ENCODE data around the gene TESMIN.

The TESMIN gene

GRCh38 chr11:68682531-68682961, 68.8 kb downstream of the TESMIN start:
- no peak for DNase-seq

- DNase-seq = no peak
Measured at GRCh38 chr11:68680541-68681231, 70.6 kb downstream of the TESMIN start.

- DNase-seq = no peak
Measured at GRCh38 chr11:68678031-68678441, 73.3 kb downstream of the TESMIN start.

- no peak for DNase-seq
Measured at GRCh38 chr11:68677432-68677831, 73.9 kb downstream of the TESMIN start.

- no peak for DNase-seq
Measured at GRCh38 chr11:68674461-68674860, 76.9 kb downstream of the TESMIN start.

- DNase-seq = no peak
Measured at GRCh38 chr11:68673991-68674390, 77.3 kb downstream of the TESMIN start.

GRCh38 chr11:68673306-68673945, 77.9 kb downstream of the TESMIN start:
- no peak for DNase-seq

GRCh38 chr11:68670208-68670992, 80.9 kb downstream of the TESMIN start:
- DNase-seq = no peak

- DNase-seq = no peak
Measured at GRCh38 chr11:68669301-68670090, 81.8 kb downstream of the TESMIN start.

GRCh38 chr11:68667511-68668500, 83.5 kb downstream of the TESMIN start:
- no peak for DNase-seq

- no peak for DNase-seq
Measured at GRCh38 chr11:68666849-68667248, 84.5 kb downstream of the TESMIN start.

- no peak for DNase-seq
Measured at GRCh38 chr11:68665436-68665835, 85.9 kb downstream of the TESMIN start.

- no peak for DNase-seq
Measured at GRCh38 chr11:68664906-68665305, 86.4 kb downstream of the TESMIN start.

- no peak for DNase-seq
Measured at GRCh38 chr11:68664141-68664540, 87.2 kb downstream of the TESMIN start.

GRCh38 chr11:68663482-68664010, 87.8 kb downstream of the TESMIN start:
- no peak for DNase-seq

GRCh38 chr11:68661697-68662603, 89.4 kb downstream of the TESMIN start:
- no peak for DNase-seq

- DNase-seq = no peak
Measured at GRCh38 chr11:68661014-68661413, 90.3 kb downstream of the TESMIN start.

- DNase-seq = no peak
Measured at GRCh38 chr11:68660066-68660810, 91.1 kb downstream of the TESMIN start.

- DNase-seq = no peak
Measured at GRCh38 chr11:68659158-68659921, 92.0 kb downstream of the TESMIN start.
